T-cell (primary cell): ENCODE results near the gene SLC6A13. TPM values are rescaled to one million over a fixed set of nuclear protein-coding genes. Genes with fewer than 3 reads are reported as not detected.

Source experiments
- ATAC-seq, 4 experiments: fragments of 200-7000 bp in 3 of 4; fragments of 150-1000 bp in 1 of 4; cut with Tn5 transposase; replicated peaks in 1 of 4; 1 replicate in 3 of 4; 2 replicates in 1 of 4; pipeline ENCODE4 v1.10.0; 2021; ENCODE audit warnings: moderate library complexity in 3 of 4, mild to moderate bottlenecking in 2 of 4, moderate number of reproducible peaks in 1 of 4
- CTCF ChIA-PET, 2 donors: fragments of 300-600 bp; sonication (Branson Sonifier 250); formaldehyde crosslinking; loops; one replicate each; lab custom pipeline; 2022; ENCODE audit warnings: antibody characterized with exemption in 2 of 2; lab: Charles Lee
- POLR2A ChIA-PET, 2 donors: fragments of 300-600 bp; sonication (Branson Sonifier 250); formaldehyde crosslinking; loops; one replicate each; lab custom pipeline; 2022; ENCODE audit warnings: antibody characterized with exemption in 2 of 2; lab: Charles Lee
- DNase-seq, 35 experiments: peaks; one replicate each; pipeline versions ENCODE4 v3.0.0 to v3.0.0-alpha.2; 2013 to 2023
- H3K27ac ChIP-seq: one replicate; pipeline ENCODE4 v1.5.1; 2013; ENCODE audit warnings: low read length
- H3K27me3 ChIP-seq, 2 experiments: replicated peaks in 1 of 2; 1 replicate in 1 of 2; 2 replicates in 1 of 2; pipeline versions ENCODE4 v1.6.1 to v1.7.0; 2013; ENCODE audit warnings: low read length in 1 of 2, mixed read lengths in 1 of 2; ENCODE audit not compliant: control insufficient read depth in 2 of 2, insufficient read depth in 2 of 2; ENCODE audit errors: extremely low read depth in 1 of 2
- H3K36me3 ChIP-seq, 2 donors: 1 replicate in 1 of 2; 2 replicates in 1 of 2; pipeline versions ENCODE4 v1.6.1 to v1.7.0; 2013; ENCODE audit warnings: low read length in 1 of 2; ENCODE audit not compliant: control insufficient read depth in 2 of 2, insufficient read depth in 1 of 2; ENCODE audit errors: extremely low read depth in 1 of 2
- H3K4me1 ChIP-seq, 2 experiments: 1 replicate in 1 of 2; 2 replicates in 1 of 2; pipeline versions ENCODE4 v1.6.1 to v1.7.0; 2013; ENCODE audit warnings: low read length in 2 of 2, mixed read lengths in 1 of 2; ENCODE audit not compliant: insufficient read depth in 2 of 2, control insufficient read depth in 1 of 2; ENCODE audit errors: extremely low read depth in 1 of 2
- H3K4me3 ChIP-seq, 2 donors: 1 replicate in 1 of 2; 2 replicates in 1 of 2; pipeline versions ENCODE4 v1.5.1 to v1.7.0; 2013; ENCODE audit warnings: mild to moderate bottlenecking in 2 of 2, low read length in 1 of 2, moderate library complexity in 1 of 2; ENCODE audit not compliant: control insufficient read depth in 1 of 2; ENCODE audit errors: extremely low read depth in 1 of 2
- H3K9me3 ChIP-seq: 2 replicates; pipeline ENCODE4 v1.7.0; 2013
- H3K27ac Mint-ChIP-seq, 2 donors: one replicate each; pipeline ENCODE4 v1.8.0; 2020 to 2021; ENCODE audit warnings: mild to moderate bottlenecking in 2 of 2, mixed read lengths in 2 of 2
- H3K27me3 Mint-ChIP-seq, 2 donors: one replicate each; pipeline ENCODE4 v1.8.0; 2021 to 2022; ENCODE audit warnings: mixed read lengths in 2 of 2
- H3K36me3 Mint-ChIP-seq: one replicate; pipeline ENCODE4 v1.8.0; 2021; ENCODE audit warnings: mixed read lengths
- H3K4me1 Mint-ChIP-seq, 3 donors: one replicate each; pipeline ENCODE4 v1.8.0; 2020 to 2022; ENCODE audit warnings: mixed read lengths in 3 of 3, mild to moderate bottlenecking in 1 of 3
- H3K4me3 Mint-ChIP-seq, 3 donors: one replicate each; pipeline ENCODE4 v1.8.0; 2020 to 2022; ENCODE audit warnings: mild to moderate bottlenecking in 3 of 3, mixed read lengths in 3 of 3, moderate library complexity in 3 of 3
- H3K9me3 Mint-ChIP-seq, 3 donors: one replicate each; pipeline ENCODE4 v1.8.0; 2020 to 2022; ENCODE audit warnings: mixed read lengths in 3 of 3
- WGBS: methylation state at CpG from one replicate; pipeline ENCODE4 v1.1.5; 2013; ENCODE audit warnings: missing lambda C conversion rate; ENCODE audit not compliant: insufficient coverage; 5-methylcytosine and 5-hydroxymethylcytosine counted together
- total RNA-seq, 35 experiments: library from RNA in 6 of 35; stranded (reverse) in 6 of 35; fragments of 120-200 nt in 1 of 35; gene quantifications; one replicate each; pipeline versions ENCODE4 v1.2.1 to v1.2.4 and lab custom pipeline; 2013 to 2026

The SLC6A13 gene
- total RNA-seq, 5 donors from 2014 or later (not counting 1 experiment from before 2014, with no cell fraction given) = 0.49 to 1.8 (median 0.86) TPM

DNA sequence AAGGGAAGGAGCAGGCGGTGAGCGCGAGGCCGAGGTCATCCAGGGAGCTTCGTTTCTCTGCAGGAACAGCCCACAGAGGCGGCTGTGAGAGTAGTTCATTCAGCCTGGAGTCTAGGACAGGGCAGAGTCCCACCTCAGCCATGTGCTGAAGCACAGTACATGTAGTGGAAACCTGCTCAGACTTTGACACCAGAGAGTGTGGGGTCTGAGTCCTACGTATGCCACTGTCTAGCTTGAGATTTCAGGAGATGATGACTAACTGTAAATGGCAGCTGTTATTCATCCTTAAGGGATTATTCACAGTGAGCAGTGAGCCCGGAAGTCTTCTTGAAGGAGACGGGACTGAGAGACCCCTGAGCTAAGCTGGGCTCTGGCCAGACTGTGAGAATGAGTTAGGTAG is 938 bp upstream of the SLC6A13 start:
- Mint-ChIP-seq H3K4me1 (peaks cover 12 to 19% (median 19%) of the 10 kb centered on the region in 3 donors), H3K27ac (no peak overlapping the region), H3K36me3 (peaks cover 3% of the 10 kb centered on the region), H3K27me3 (peaks cover under 1 to 13% of the 10 kb centered on the region in 2 donors), H3K9me3 (no peaks in the 10 kb centered on the region), H3K4me3 (no peak overlapping the region)
- ChIA-PET POLR2A (no interaction called here), CTCF (no interaction called here)
- H3K36me3 ChIP-seq = no peaks in the 10 kb centered on the region
- ATAC-seq (no peak), DNase-seq (no peak)
- peaks cover 0 to 5% of the 10 kb centered on the region in 2 experiments for H3K27me3 ChIP-seq
- H3K4me1 ChIP-seq = peaks cover 3 to 4% of the 10 kb centered on the region in 2 experiments
- H3K27ac ChIP-seq = no peak overlapping the region
- H3K4me3 ChIP-seq = no peak overlapping the region
- H3K9me3 ChIP-seq = no peaks in the 10 kb centered on the region
- 96% methylated on average over 9 of the region's 9 CpGs for WGBS

DNA sequence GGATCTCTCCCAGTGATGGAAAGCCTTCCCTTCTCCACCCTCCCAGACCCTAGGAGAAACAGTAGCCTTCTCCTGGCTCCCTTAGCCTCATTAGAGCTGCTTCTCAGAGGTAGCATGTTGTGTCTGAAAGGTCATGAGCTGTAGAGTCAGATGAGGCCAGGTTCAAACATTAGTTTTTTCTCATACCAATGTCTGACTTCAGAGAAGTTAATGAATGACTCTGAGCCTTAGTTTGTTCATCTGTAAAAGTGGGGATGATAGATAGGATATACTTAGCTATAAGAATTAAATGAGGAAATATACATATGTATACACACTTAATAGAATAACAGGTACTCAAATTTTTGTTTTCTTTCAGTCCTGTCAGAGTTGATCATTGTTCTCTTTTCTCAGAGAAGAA is 523 bp downstream of the SLC6A13 start:
- Mint-ChIP-seq H3K27ac (no peak overlapping the region), H3K4me1 (peaks cover 12 to 19% (median 19%) of the 10 kb centered on the region in 3 donors), H3K9me3 (no peaks in the 10 kb centered on the region), H3K27me3 (peaks cover 11 to 28% of the 10 kb centered on the region in 2 donors), H3K36me3 (peaks cover 3% of the 10 kb centered on the region), H3K4me3 (no peak overlapping the region)
- ChIA-PET CTCF (no interaction called here), POLR2A (no interaction called here)
- H3K9me3 ChIP-seq = no peaks in the 10 kb centered on the region
- peaks cover 2 to 18% of the 10 kb centered on the region in 2 experiments for H3K27me3 ChIP-seq
- no peak overlapping the region for H3K27ac ChIP-seq
- no peak for ATAC-seq
- DNase-seq = no peak
- peaks cover 3 to 4% of the 10 kb centered on the region in 2 experiments for H3K4me1 ChIP-seq
- no peaks in the 10 kb centered on the region for H3K36me3 ChIP-seq
- H3K4me3 ChIP-seq = no peak overlapping the region

DNA sequence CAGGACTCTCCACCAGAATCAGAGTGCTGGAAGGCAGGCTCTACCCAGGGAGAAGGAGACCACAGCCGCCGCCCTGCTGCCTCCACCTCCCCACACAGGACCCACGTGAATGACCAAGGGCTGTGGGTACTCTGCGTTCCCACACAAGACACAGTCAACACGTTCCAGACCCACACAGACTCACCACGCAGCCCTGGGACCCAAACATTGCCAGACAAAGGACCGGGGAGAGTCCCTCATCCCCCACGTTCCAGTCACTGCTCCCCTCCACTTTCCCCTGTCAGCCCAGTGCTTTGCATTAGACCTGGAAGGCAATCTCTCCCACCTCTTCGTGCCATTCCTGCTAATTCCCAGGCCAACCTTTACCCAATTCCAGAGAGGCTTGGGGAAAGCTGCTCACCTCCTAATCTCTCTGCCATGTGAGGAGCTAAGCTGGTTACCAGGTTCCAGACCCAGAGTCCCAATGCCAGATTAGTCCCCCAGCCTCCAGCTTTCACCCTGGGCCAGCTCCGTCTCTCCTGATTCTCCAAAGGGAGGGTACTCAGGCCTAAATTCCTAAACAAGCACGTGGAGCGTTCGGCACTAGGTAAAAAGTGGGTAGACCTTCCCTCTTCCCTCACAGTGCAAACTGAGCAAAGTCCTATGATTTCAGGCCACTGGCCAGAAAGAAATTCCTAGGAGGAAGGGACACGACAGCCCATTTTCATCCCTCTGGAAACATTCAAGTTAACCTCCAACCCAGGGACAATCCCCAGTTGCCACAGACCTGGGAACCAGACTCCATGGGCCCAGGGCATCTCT is 4.9 kb downstream of the SLC6A13 start:
- ChIA-PET CTCF (no interaction called here), POLR2A (no interaction called here)
- 56% methylated on average over 6 of the region's 14 CpGs for WGBS
- ATAC-seq = no peak
- H3K27me3 ChIP-seq = peaks cover 2 to 42% of the 10 kb centered on the region in 2 experiments
- H3K9me3 Mint-ChIP-seq = no peaks in the 10 kb centered on the region
- H3K27ac ChIP-seq = no peak overlapping the region
- DNase-seq = no peak
- peaks cover 38 to 60% of the 10 kb centered on the region in 2 donors for H3K27me3 Mint-ChIP-seq
- H3K4me3 ChIP-seq = no peak overlapping the region
- H3K4me3 Mint-ChIP-seq = no peak overlapping the region
- no peaks in the 10 kb centered on the region for H3K36me3 ChIP-seq
- H3K4me1 Mint-ChIP-seq = no peaks in the 10 kb centered on the region
- H3K27ac Mint-ChIP-seq = no peak overlapping the region
- no peaks in the 10 kb centered on the region for H3K9me3 ChIP-seq
- H3K36me3 Mint-ChIP-seq = no peaks in the 10 kb centered on the region
- H3K4me1 ChIP-seq = no peaks in the 10 kb centered on the region

DNA sequence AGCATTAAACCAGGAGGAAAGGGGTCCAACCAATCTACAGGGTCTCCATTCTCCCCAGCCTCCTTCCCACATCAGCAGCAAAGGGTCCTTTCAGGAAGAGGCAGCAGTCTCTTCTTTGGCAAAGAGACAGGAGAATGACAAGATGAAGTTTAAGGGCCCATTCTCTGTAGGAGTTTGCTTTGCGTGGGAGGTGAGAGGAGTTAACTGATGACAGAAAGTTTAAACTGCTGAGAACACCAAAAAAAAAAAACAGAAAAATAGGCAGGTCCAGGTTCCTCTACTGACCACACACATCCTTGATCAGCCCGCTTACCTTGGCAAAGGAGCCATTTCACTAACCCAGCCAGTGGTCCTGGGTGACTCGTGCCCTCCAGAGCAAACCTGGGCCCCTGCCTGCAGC is 5.7 kb downstream of the SLC6A13 start:
- Mint-ChIP-seq H3K4me1 (no peaks in the 10 kb centered on the region), H3K36me3 (no peaks in the 10 kb centered on the region), H3K27ac (no peak overlapping the region), H3K9me3 (no peaks in the 10 kb centered on the region), H3K27me3 (peaks cover 38 to 60% of the 10 kb centered on the region in 2 donors), H3K4me3 (no peak overlapping the region)
- Histone ChIP-seq H3K4me3 (no peak overlapping the region), H3K4me1 (no peaks in the 10 kb centered on the region), H3K9me3 (no peaks in the 10 kb centered on the region), H3K27me3 (peaks cover 2 to 42% of the 10 kb centered on the region in 2 experiments), H3K27ac (no peak overlapping the region), H3K36me3 (no peaks in the 10 kb centered on the region)
- 83% methylated on average over 1 of the region's 3 CpGs for WGBS
- DNase-seq = no peak
- ATAC-seq = no peak
- POLR2A ChIA-PET = no interaction called here
- CTCF ChIA-PET = no interaction called here

DNA sequence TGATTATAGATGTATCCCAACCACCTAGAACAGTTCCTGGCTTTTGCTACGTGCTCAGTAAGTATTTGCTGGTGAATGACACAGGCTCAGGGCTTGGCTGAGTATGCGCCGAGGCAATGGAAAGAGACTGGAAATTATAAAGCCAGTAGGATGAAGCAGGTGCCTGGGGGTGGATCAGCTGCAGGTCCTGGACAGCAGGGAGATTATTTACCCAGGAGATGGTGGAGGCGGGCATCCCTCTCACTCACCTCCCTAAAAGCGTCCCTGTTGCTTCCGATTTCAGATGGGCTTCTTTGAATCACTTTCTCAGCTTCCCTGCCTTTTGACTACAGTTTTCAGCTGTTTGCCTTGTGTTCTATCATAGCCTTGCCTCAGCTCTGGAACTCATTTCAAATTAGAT is 6.4 kb downstream of the SLC6A13 start:
- no peaks in the 10 kb centered on the region for H3K36me3 Mint-ChIP-seq
- ChIA-PET POLR2A (no interaction called here), CTCF (no interaction called here)
- no peak overlapping the region for H3K4me3 ChIP-seq
- no peak overlapping the region for H3K27ac Mint-ChIP-seq
- H3K4me1 ChIP-seq = no peaks in the 10 kb centered on the region
- peaks cover 2 to 46% of the 10 kb centered on the region in 2 experiments for H3K27me3 ChIP-seq
- no peaks in the 10 kb centered on the region for H3K36me3 ChIP-seq
- H3K4me3 Mint-ChIP-seq = no peak overlapping the region
- WGBS = 89% methylated on average over 5 of the region's 6 CpGs
- no peaks in the 10 kb centered on the region for H3K9me3 Mint-ChIP-seq
- no peaks in the 10 kb centered on the region for H3K4me1 Mint-ChIP-seq
- peaks cover 38 to 60% of the 10 kb centered on the region in 2 donors for H3K27me3 Mint-ChIP-seq
- no peaks in the 10 kb centered on the region for H3K9me3 ChIP-seq
- DNase-seq = no peak
- no peak overlapping the region for H3K27ac ChIP-seq
- no peak for ATAC-seq

DNA sequence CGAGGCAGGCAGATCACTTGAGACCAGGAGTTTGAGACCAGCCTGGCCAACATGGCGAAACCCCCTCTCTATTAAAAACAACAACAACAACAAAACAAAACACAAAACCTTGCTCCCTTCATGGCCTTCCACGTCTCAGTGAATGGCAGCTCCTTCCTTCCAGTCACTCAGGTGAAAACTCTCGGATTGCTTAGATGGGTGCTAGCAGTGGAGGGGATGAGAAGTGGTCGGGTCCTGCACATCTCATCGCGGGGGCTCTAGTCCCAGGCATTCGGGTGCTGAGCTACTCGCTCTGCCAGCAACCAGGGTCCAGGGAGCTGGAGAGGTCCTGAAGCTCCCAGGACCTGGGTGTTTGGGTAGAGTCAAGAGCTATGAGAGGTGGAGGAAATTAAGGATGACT is 7.7 kb downstream of the SLC6A13 start:
- no peaks in the 10 kb centered on the region for H3K4me1 ChIP-seq
- Mint-ChIP-seq H3K4me3 (no peak overlapping the region), H3K9me3 (no peaks in the 10 kb centered on the region), H3K27ac (no peak overlapping the region), H3K4me1 (no peaks in the 10 kb centered on the region), H3K27me3 (peaks cover 40 to 56% of the 10 kb centered on the region in 2 donors), H3K36me3 (no peaks in the 10 kb centered on the region)
- 87% methylated on average over 7 of the region's 9 CpGs for WGBS
- CTCF ChIA-PET = no interaction called here
- ATAC-seq = no peak
- peaks cover 2 to 44% of the 10 kb centered on the region in 2 experiments for H3K27me3 ChIP-seq
- no peak overlapping the region for H3K27ac ChIP-seq
- no peaks in the 10 kb centered on the region for H3K36me3 ChIP-seq
- no peaks in the 10 kb centered on the region for H3K9me3 ChIP-seq
- no peak overlapping the region for H3K4me3 ChIP-seq
- POLR2A ChIA-PET = interaction anchor here in 1 of 2 donors (0.5 kb wide), 1 partner anchor 11 kb away, joined by 4 read pairs; no protein-coding TSS in a partner anchor
- DNase-seq = no peak
